Measurements from ENCODE around the gene PTTG1IP.

PTTG1IP gene

GRCh38 chr21:44831227-44831860 is 42.1 kb downstream of the PTTG1IP start:
- DNase-seq (ENCODE audit: low read depth in 2 of 3, low spot score in 1 of 3) = no peak

- DNase-seq (ENCODE audit: low read depth in 2 of 3, low spot score in 1 of 3) = no peak
Observed at GRCh38 chr21:44829507-44830092, 43.9 kb downstream of the PTTG1IP start.

- no peak for DNase-seq (ENCODE audit: low read depth in 2 of 3, low spot score in 1 of 3)
Observed at GRCh38 chr21:44828362-44829056, 45.0 kb downstream of the PTTG1IP start.

GRCh38 chr21:44823179-44823660 is 50.3 kb downstream of the PTTG1IP start:
- DNase-seq (ENCODE audit: low read depth in 2 of 3, low spot score in 1 of 3) = no peak

GRCh38 chr21:44822484-44823178 is 50.9 kb downstream of the PTTG1IP start:
- DNase-seq (ENCODE audit: low read depth in 2 of 3, low spot score in 1 of 3) = no peak

GRCh38 chr21:44820851-44821250 is 52.6 kb downstream of the PTTG1IP start:
- DNase-seq (ENCODE audit: low read depth in 2 of 3, low spot score in 1 of 3) = no peak

- DNase-seq (ENCODE audit: low read depth in 2 of 3, low spot score in 1 of 3) = no peak
Observed at GRCh38 chr21:44819283-44820243, 53.9 kb downstream of the PTTG1IP start.

GRCh38 chr21:44818640-44819011 is 54.9 kb downstream of the PTTG1IP start:
- DNase-seq (ENCODE audit: low read depth in 2 of 3, low spot score in 1 of 3) = no peak

GRCh38 chr21:44817914-44818639 is 55.4 kb downstream of the PTTG1IP start, which contains the start of gene SUMO3:
SUMO3 (minus strand) TSS chr21:44818062; CDS start chr21:44817968, 94 bp downstream.
- peak; percentile 71 to 78 (median 72) for DNase-seq (ENCODE audit: low read depth in 2 of 3, low spot score in 1 of 3)

GRCh38 chr21:44817506-44817880 is 56.0 kb downstream of the PTTG1IP start:
- DNase-seq (ENCODE audit: low read depth in 2 of 3, low spot score in 1 of 3) = peak; percentile 87 to 91 (median 88)

- DNase-seq (ENCODE audit: low read depth in 2 of 3, low spot score in 1 of 3) = no peak
Observed at GRCh38 chr21:44816761-44817505, 56.6 kb downstream of the PTTG1IP start.

- no peak for DNase-seq (ENCODE audit: low read depth in 2 of 3, low spot score in 1 of 3)
Observed at GRCh38 chr21:44815852-44816628, 57.5 kb downstream of the PTTG1IP start.

GRCh38 chr21:44815225-44815624 is 58.3 kb downstream of the PTTG1IP start:
- DNase-seq (ENCODE audit: low read depth in 2 of 3, low spot score in 1 of 3) = no peak

- DNase-seq (ENCODE audit: low read depth in 2 of 3, low spot score in 1 of 3) = no peak
Observed at GRCh38 chr21:44814498-44815023, 58.9 kb downstream of the PTTG1IP start.

- DNase-seq (ENCODE audit: low read depth in 2 of 3, low spot score in 1 of 3) = no peak
Observed at GRCh38 chr21:44813727-44814126, 59.8 kb downstream of the PTTG1IP start.

GRCh38 chr21:44813149-44813548 is 60.3 kb downstream of the PTTG1IP start:
- DNase-seq (ENCODE audit: low read depth in 2 of 3, low spot score in 1 of 3) = no peak

- DNase-seq (ENCODE audit: low read depth in 2 of 3, low spot score in 1 of 3) = no peak
Observed at GRCh38 chr21:44812640-44813039, 60.9 kb downstream of the PTTG1IP start.

GRCh38 chr21:44810779-44811178 is 62.7 kb downstream of the PTTG1IP start:
- DNase-seq (ENCODE audit: low read depth in 2 of 3, low spot score in 1 of 3) = no peak

Data from stimulated activated CD4-positive, alpha-beta T cell treated with anti-CD3 and anti-CD28 coated beads, Interleukin-12 subunit alpha, Interleukin-12 subunit beta, amount 100 ng/mL, for 48 hours (primary cell).